ENCODE data around the gene RDH12.

Gene RDH12

DNA sequence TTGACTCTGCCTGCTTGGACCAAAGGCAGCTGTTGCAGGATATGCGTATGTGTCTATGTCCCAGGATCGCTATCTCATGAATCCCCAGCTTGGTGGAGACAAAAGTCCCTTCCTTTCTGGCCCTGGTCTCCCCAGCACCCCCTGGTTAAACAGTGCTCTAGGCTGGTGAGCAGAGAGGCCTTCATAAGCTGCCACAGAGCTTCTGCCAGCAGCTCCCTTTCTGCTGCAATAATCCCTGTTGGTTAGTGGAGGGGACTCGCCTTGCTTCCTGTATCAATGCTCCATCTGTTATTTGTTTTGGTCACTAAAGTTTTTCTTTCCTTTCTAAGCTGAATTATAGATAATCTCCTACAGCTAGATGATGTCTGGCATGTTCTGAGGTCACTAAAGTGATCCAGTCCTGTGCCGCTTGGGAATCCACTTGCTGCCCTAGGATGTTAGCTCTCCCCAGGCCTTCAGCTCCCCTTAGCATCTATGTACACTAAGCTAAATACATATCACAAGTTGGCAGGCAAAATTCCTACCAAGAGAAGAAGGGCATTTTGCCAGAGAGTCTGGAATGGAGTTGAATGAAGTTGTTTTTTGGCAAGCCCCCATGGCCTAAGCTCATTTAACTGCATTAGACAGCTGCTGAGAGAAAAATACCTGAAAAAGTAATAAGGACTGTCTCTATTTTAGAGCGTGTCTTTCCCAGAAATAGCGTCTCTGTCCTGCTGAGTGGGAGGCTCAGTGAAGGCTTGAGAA, 47.8 kb downstream of the RDH12 start:
- no peak for DNase-seq (ENCODE audit: low read depth in 1 of 2, low spot score in 1 of 2)
- Histone ChIP-seq H3K4me3 (replicated peaks; ENCODE audit: insufficient read depth, low read length) (no peak overlapping the region), H3K27ac (replicated peaks) (no peak overlapping the region), H3K27me3 (ENCODE audit: insufficient read depth, poor library complexity, severe bottlenecking) (no peaks in the 10 kb centered on the region)
- TF ChIP-seq, protein P1, sequence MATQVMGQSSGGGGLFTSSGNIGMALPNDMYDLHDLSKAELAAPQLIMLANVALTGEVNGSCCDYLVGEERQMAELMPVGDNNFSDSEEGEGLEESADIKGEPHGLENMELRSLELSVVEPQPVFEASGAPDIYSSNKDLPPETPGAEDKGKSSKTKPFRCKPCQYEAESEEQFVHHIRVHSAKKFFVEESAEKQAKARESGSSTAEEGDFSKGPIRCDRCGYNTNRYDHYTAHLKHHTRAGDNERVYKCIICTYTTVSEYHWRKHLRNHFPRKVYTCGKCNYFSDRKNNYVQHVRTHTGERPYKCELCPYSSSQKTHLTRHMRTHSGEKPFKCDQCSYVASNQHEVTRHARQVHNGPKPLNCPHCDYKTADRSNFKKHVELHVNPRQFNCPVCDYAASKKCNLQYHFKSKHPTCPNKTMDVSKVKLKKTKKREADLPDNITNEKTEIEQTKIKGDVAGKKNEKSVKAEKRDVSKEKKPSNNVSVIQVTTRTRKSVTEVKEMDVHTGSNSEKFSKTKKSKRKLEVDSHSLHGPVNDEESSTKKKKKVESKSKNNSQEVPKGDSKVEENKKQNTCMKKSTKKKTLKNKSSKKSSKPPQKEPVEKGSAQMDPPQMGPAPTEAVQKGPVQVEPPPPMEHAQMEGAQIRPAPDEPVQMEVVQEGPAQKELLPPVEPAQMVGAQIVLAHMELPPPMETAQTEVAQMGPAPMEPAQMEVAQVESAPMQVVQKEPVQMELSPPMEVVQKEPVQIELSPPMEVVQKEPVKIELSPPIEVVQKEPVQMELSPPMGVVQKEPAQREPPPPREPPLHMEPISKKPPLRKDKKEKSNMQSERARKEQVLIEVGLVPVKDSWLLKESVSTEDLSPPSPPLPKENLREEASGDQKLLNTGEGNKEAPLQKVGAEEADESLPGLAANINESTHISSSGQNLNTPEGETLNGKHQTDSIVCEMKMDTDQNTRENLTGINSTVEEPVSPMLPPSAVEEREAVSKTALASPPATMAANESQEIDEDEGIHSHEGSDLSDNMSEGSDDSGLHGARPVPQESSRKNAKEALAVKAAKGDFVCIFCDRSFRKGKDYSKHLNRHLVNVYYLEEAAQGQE (IDR thresholded peaks at IDR 0.05; ENCODE audit: insufficient replicate concordance, low read depth): no peak
- TF ChIP-seq GABPA (IDR thresholded peaks at IDR 0.05; ENCODE audit: low read depth): no peak
- no peak for TF ChIP-seq POLR2AphosphoS5 (IDR thresholded peaks at IDR 0.05; ENCODE audit: low read depth)
- TF ChIP-seq, protein P2, sequence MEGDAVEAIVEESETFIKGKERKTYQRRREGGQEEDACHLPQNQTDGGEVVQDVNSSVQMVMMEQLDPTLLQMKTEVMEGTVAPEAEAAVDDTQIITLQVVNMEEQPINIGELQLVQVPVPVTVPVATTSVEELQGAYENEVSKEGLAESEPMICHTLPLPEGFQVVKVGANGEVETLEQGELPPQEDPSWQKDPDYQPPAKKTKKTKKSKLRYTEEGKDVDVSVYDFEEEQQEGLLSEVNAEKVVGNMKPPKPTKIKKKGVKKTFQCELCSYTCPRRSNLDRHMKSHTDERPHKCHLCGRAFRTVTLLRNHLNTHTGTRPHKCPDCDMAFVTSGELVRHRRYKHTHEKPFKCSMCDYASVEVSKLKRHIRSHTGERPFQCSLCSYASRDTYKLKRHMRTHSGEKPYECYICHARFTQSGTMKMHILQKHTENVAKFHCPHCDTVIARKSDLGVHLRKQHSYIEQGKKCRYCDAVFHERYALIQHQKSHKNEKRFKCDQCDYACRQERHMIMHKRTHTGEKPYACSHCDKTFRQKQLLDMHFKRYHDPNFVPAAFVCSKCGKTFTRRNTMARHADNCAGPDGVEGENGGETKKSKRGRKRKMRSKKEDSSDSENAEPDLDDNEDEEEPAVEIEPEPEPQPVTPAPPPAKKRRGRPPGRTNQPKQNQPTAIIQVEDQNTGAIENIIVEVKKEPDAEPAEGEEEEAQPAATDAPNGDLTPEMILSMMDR (IDR thresholded peaks at IDR 0.05; ENCODE audit: insufficient read depth, low read length): no peak
- TF ChIP-seq SPI1 (IDR thresholded peaks at IDR 0.05; ENCODE audit: borderline replicate concordance, low read depth): no peak

DNA sequence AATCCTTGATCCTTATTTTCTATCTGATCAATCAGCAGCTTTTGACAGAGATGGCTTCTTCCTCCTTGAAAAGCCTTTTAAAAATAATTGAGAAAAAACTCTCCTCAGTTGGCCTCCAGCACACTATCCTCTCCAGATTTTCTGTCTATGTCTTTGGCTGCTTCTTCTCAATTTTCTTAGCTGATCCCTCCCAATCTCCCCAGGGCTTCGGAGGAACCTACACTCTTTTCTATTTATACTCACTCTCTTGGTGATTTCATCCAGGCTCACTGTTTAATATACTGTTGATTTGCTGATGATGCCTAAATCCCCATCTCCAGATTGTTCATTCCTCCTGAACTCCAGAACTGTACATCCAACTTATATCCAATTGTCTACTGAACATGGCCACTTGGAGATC, 54.8 kb downstream of the RDH12 start:
- DNase-seq (ENCODE audit: low read depth in 1 of 2, low spot score in 1 of 2): no peak
- H3K27ac ChIP-seq (replicated peaks): no peak overlapping the region
- TF ChIP-seq POLR2AphosphoS5 (IDR thresholded peaks at IDR 0.05; ENCODE audit: low read depth): no peak
- no peak for TF ChIP-seq SPI1 (IDR thresholded peaks at IDR 0.05; ENCODE audit: borderline replicate concordance, low read depth)
- TF ChIP-seq, protein P2 (IDR thresholded peaks at IDR 0.05; ENCODE audit: insufficient read depth, low read length): no peak
- TF ChIP-seq, protein P1 (IDR thresholded peaks at IDR 0.05; ENCODE audit: insufficient replicate concordance, low read depth): no peak
- TF ChIP-seq GABPA (IDR thresholded peaks at IDR 0.05; ENCODE audit: low read depth): no peak
- no peak overlapping the region for H3K4me3 ChIP-seq (replicated peaks; ENCODE audit: insufficient read depth, low read length)
- H3K27me3 ChIP-seq (ENCODE audit: insufficient read depth, poor library complexity, severe bottlenecking): no peaks in the 10 kb centered on the region

DNA sequence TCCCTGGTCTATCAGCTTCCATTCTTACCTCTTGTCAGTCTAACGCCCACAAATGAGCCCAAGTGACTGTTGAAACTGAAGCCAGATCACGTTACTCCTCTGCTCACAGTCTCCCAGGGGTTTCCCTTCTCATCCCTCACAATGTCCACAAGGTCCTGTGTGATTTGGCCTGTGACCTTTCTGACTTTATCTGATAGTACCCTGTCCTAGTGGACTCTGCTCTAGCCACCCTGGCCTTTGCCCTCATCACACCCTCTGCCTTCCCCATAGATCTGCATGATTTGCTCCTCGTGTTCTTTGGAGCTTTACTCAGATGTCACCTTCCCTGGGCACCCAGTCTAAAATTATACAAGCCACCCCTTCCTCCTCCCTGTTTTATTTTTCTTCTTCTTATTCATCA, 55.5 kb downstream of the RDH12 start:
- Histone ChIP-seq H3K27me3 (ENCODE audit: insufficient read depth, poor library complexity, severe bottlenecking) (no peaks in the 10 kb centered on the region), H3K27ac (replicated peaks) (no peak overlapping the region), H3K4me3 (replicated peaks; ENCODE audit: insufficient read depth, low read length) (no peak overlapping the region)
- TF ChIP-seq, protein P1 (IDR thresholded peaks at IDR 0.05; ENCODE audit: insufficient replicate concordance, low read depth): no peak
- TF ChIP-seq, protein P2 (IDR thresholded peaks at IDR 0.05; ENCODE audit: insufficient read depth, low read length): no peak
- TF ChIP-seq POLR2AphosphoS5 (IDR thresholded peaks at IDR 0.05; ENCODE audit: low read depth) (no peak), SPI1 (IDR thresholded peaks at IDR 0.05; ENCODE audit: borderline replicate concordance, low read depth) (no peak), GABPA (IDR thresholded peaks at IDR 0.05; ENCODE audit: low read depth) (no peak)
- DNase-seq (ENCODE audit: low read depth in 1 of 2, low spot score in 1 of 2): no peak
